GM18526 (cell line): Measurements from ENCODE around the gene RBM44.

Source experiments
- POLR2A ChIP-seq: IDR thresholded peaks from 3 replicates; pipeline ENCODE4 v1.6.1; 2011; ENCODE audit not compliant: insufficient read length; ENCODE audit errors: extremely low read depth

Gene RBM44

DNA sequence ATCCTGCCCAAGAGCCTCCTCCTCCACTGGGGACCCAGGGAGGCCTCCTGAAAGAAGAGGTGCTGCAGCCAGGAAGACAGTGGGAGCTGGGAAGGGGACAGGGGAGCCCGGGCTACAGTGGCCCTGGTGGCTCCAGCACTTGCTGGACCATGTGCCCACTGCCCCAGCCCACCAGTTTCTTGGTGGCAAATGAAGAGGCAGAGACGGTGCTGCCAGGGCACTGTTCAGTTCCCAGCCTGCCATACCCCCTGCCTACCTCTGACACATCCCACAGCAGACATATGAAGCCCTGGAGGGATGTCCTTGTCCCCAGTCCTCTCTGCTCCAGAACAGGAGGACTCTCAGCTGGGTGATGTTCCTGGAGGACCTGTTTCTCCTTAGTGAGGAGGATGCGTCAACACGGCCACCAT lies 64.5 kb downstream of the RBM44 start:
- TF ChIP-seq POLR2A = no peak

GRCh38 chr2:237863689-237864443 lies 65.3 kb downstream of the RBM44 start:
- TF ChIP-seq POLR2A = no peak

- TF ChIP-seq POLR2A = no peak
Measured at GRCh38 chr2:237864444-237864931, 65.9 kb downstream of the RBM44 start.

DNA sequence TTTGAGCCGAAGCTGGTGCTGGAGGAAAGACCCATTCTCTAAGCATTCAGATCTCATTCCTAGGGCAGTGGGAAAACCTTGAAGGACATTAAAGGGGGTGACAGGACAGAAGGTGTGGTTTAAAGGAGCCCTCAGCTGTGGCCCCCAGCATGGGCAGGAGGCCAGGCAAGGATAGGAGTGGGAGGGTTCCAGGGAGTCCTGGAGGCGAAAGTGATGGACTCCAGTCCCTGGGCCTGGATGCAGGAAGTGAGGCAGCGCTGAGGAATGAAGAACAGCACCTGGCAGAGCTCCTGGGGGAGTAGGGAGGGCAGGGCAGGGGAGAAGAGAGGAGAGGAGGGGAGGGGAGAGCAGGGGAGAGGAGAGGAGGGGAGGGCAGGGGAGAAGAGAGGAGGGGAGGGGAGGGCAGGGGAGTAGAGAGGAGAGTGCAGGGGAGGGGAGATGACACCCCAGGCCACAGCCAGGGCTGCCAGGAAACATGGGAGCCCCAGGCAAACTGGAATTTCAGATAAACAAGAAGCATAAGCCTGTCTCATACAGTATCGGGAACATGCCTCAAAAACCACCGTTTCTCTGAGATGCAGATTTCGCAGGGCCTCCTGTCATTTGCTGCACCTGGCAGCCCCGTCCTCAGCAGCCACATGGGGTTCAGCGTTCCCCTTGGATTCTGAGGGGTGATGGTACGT lies 66.5 kb downstream of the RBM44 start:
- TF ChIP-seq POLR2A = no peak

DNA sequence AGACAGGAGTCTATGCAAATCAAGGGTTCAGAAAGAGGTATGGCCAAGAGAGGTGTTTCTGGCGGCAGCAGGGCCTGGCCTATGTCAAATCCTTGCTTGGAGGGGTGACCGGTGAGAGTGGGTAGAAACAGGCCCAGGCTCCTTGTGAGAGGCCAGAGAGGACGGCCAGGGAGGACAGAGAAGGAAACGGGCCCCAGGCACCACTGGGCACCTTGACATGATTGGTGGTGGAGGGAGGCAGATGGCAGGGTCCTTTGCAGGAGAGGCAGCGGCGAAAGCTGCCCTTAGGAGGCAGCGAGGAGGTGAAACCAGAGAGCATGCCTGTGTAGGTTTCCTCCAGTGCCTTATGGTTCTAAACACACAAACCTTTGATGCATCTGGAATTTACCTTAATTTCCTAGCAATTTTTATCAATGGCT lies 67.1 kb downstream of the RBM44 start:
- no peak for TF ChIP-seq POLR2A

DNA sequence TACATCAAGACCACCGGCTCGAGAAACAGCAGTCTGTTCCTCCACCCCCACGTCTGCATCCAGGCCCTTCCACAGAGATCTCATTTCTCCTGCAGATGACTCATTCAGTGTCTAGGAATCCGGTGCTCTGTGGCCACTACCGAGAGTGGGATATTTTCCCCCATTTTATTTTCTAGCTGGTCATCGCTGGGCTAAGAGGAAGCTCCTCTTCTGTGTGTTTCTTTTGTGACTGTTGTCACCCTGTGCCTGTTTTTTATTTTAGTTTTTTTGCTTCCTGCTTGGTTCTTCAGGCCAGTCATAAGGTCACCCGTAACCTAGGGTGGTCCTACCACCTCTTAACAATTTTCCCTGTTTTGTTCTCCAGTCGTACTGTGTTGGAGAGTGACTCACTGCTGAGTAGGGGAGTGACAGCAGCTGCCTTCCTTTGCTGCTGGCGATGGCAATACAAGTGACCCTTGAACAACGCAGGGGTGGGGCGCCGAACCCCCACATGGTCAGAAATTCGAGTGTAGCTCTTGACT lies 67.6 kb downstream of the RBM44 start:
- TF ChIP-seq POLR2A = no peak

GRCh38 chr2:237867465-237867864 lies 68.9 kb downstream of the RBM44 start:
- no peak for TF ChIP-seq POLR2A

GRCh38 chr2:237868631-237869342 lies 70.2 kb downstream of the RBM44 start:
- TF ChIP-seq POLR2A = no peak

DNA sequence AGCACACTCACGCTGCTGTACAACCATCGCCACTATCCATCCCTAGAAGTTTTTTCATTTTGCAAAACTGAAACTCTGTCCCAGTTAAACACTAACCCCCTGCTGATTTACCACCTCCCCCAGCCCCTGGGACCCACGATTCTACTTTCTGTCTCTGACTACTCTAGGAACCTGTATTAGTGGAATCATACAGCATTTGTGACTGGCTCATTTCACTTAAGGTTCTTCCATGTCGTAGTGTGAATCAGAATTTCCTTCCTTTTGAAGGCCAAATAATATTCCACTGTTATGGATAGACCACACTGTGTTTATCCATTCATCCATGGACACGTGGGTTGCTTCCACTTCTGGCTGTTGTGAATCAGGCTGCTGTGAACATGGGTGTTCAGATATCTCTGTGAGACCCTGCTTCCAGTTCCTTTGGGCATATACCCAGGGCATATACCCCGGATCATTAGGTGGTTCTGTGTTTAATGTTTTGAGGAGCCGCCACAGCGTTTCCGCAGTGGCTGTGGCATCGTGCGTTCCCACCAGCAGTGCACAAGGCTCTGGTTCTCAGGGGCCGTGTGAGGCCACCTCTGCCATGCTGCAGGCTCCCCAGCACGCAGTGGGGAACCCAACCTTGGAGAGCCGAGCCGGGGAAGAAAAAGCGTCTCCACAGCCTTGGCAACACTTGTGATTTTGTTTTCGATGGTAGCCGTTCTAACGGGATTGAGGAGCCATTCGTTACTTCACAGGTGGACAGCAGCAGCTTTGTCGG lies 70.9 kb downstream of the RBM44 start:
- no peak for TF ChIP-seq POLR2A

DNA sequence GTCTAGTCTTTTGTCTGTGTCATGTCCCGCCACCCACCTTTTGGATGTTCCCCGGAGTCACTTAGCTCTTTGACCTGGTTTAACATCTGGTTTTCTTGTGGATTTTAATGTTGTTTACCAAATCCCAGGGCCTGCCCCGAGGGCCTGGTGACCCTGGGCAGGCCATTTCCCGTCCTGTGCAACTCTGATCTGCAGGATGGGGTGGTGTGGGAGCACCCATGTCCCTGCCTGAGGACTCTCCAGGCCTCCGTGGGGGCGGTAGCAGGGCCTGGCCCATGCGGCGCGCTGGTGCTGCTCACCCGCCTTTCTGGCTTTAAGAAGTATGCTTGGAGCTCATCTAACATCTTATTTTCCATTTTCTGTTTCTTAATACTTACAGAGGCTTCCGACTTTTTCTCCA lies 71.5 kb downstream of the RBM44 start:
- no peak for TF ChIP-seq POLR2A

GRCh38 chr2:237870754-237871651 lies 72.4 kb downstream of the RBM44 start:
- no peak for TF ChIP-seq POLR2A

DNA sequence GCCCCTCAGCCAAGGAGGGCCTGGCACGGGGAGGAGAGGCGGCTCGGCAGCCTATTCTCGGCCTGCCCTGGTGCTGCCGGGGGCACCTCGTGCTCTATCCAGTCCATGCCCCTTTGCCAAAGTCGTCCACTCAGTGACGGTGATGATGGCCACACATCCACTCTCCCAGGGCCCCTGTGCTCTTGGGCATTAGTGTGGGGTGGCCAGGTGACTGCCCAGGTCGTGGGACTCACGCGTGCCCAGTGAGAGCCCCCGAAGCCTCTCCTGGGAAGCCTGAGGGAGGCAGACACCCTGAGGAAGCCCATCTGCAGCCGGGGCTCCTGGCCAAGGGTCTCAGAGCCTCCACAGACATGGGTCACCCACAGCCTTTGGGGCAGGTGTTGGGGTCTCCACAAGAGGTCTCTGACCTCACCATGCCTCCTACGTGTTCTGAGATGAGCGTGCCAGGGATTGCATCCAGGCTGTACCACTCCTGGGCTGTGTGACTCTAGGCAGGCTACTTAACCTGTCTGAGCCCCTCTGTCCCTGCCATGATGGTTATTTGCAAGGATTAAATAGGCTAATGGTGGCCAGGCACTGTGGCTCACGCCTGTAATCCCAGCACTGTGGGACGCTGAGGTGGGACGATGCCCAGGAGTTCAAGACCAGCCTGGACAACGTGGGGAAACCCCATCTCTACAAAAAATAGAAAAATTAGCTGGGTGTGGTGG lies 73.8 kb downstream of the RBM44 start:
- TF ChIP-seq POLR2A = no peak

- TF ChIP-seq POLR2A = no peak
Measured at GRCh38 chr2:237873421-237873831, 74.8 kb downstream of the RBM44 start.
